Tibial artery (tissue), 4 donors: ENCODE data around the gene STN1.

Source experiments
- DNase-seq, 2 donors: peaks; one replicate each; pipeline ENCODE4 v3.0.0-alpha.2; 2019
- H3K27ac ChIP-seq, 2 donors: fragments of 200-600 bp; sonication (generic) in 1 of 2; 1 replicate in 1 of 2; 2 replicates in 1 of 2; pipeline ENCODE4 v1.5.1; 2018 to 2019; ENCODE audit warnings: mild to moderate bottlenecking in 1 of 2
- H3K27me3 ChIP-seq, 2 donors: fragments of 200-600 bp; sonication (generic) in 1 of 2; one replicate each; pipeline versions ENCODE4 v1.5.1 to v1.6.0; 2016 to 2019
- H3K36me3 ChIP-seq, 3 donors: fragments of 200-600 bp; sonication (generic) in 2 of 3; one replicate each; pipeline ENCODE4 v1.5.1; 2016 to 2019; ENCODE audit warnings: mild to moderate bottlenecking in 2 of 3
- H3K4me1 ChIP-seq, 4 donors: fragments of 200-600 bp; sonication (generic) in 2 of 4; 1 replicate in 3 of 4; 2 replicates in 1 of 4; pipeline ENCODE4 v1.5.1; 2016 to 2019
- H3K4me3 ChIP-seq, 2 donors: fragments of 200-600 bp; sonication (generic) in 1 of 2; 1 replicate in 1 of 2; 2 replicates in 1 of 2; pipeline ENCODE4 v1.5.1; 2018 to 2019; ENCODE audit warnings: mild to moderate bottlenecking in 2 of 2
- H3K9me3 ChIP-seq, 3 donors: fragments of 200-600 bp; sonication (generic) in 1 of 3; one replicate each; pipeline ENCODE4 v1.5.1; 2016 to 2019
- CTCF ChIP-seq, 2 experiments: fragments of 200-600 bp in 1 of 2; fragments of 450-650 bp in 1 of 2; IDR thresholded peaks; one replicate each; pipeline ENCODE4 v1.5.1; 2017 to 2019; ENCODE audit warnings: antibody characterized with exemption in 2 of 2, mild to moderate bottlenecking in 1 of 2, moderate library complexity in 1 of 2
- intact Hi-C: fragments of 100-400 bp; cut with DNase I; formaldehyde crosslinking; loops from one replicate; pipeline ENCODE4 v1.15.0; 2023; ENCODE audit warnings: low total_unique reads

The STN1 gene

DNA sequence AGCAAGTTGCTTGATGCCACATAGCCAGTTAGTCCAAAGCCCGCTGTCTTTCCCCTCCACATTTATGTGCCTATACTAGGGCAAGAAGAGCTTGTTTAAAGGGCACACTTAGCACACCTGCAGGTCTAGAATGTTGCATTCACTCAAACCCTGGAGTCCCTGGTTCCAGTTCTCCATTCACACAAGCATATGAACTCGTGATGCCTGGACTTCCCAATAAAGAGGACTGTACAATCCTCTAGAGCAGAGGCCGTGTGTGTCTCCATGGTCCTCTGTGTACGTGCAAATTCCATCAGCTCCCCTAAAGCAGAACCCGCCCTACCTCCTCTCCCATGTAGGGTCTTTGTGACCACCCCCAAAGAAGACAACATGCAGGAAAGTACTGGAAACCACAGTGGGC, 59.6 kb downstream of the STN1 start:
- no peak overlapping the region for H3K4me3 ChIP-seq
- intact Hi-C loops: loop anchor here (2.0 to 10.0 kb wide), 2 partner anchors 146 to 254 kb away; no protein-coding TSS in a partner anchor
- no peaks in the 10 kb centered on the region for H3K27me3 ChIP-seq
- H3K9me3 ChIP-seq: no peaks in the 10 kb centered on the region
- DNase-seq: no peak
- H3K27ac ChIP-seq: no peak overlapping the region
- no peaks in the 10 kb centered on the region for H3K36me3 ChIP-seq
- H3K4me1 ChIP-seq: peaks cover 0 to 39% (median 25%) of the 10 kb centered on the region in 4 donors
- TF ChIP-seq CTCF (IDR thresholded peaks at IDR 0.05): no peak

- peak in 1 of 2 donors; percentile 58 for DNase-seq
- H3K27me3 ChIP-seq: no peaks in the 10 kb centered on the region
- H3K36me3 ChIP-seq: no peaks in the 10 kb centered on the region
- no peak for TF ChIP-seq CTCF (IDR thresholded peaks at IDR 0.05)
- peak overlapping the region in 1 of 2 donors; percentile 5 for H3K27ac ChIP-seq
- H3K9me3 ChIP-seq: no peaks in the 10 kb centered on the region
- peaks cover 0 to 51% (median 32%) of the 10 kb centered on the region in 4 donors for H3K4me1 ChIP-seq
- intact Hi-C loops: loop anchor here (10.0 kb wide), 1 partner anchor 252 kb away; no protein-coding TSS in a partner anchor
- H3K4me3 ChIP-seq: no peak overlapping the region
Observed at GRCh38 chr10:103856797-103857170, 61.2 kb downstream of the STN1 start.

DNA sequence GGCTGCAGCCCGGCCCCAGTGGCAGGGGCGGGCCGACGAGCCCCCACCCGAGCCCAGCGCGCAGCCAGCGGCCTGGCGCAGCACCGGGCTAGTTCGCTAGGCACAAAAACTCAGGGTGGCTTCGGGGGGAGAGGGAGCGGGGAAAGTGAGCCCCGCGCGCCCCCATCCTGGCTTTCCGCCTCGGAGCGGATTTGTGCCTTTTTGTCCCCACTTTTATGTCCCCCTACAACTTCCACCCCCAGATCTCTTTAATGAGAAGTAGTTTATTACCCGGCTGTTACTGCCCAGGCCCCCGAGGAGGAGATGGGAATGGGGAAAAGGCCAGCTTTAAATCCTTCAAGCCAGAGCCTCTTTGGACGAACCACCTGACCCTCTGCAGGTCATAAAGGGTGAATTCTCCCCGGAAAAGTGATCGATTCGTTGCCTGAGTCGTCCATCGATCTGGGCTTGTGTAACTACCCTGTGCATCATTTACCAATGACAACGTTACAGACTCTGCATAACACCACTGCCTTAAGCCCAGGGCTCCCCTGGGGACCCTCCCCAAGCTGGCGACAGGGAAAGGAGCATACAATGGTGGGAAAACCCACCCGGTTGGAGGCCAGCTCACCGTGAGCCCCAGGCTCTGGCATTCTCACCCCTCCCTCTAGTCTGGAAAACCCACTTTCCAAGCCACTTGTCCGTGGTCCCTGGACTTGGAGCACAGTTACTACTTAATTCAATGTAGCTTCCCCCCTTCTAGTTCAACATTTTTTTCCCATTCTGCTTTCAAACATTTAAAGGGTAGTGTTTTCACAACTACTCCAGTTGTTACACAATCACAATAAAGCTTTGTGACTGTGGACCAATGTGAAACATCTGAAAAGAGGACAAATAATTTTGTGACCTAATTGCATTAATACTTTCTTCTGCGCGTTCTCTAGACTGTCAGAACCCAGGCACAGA, 61.9 kb downstream of the STN1 start:
- Histone ChIP-seq H3K27me3 (no peaks in the 10 kb centered on the region), H3K9me3 (no peaks in the 10 kb centered on the region), H3K27ac (peak overlapping the region; percentile 55 to 62), H3K4me3 (peak overlapping the region; percentile 57 to 61), H3K36me3 (no peaks in the 10 kb centered on the region), H3K4me1 (peaks cover 0 to 51% (median 32%) of the 10 kb centered on the region in 4 donors)
- intact Hi-C loops: loop anchor here (10.0 kb wide), 1 partner anchor 251 kb away; no protein-coding TSS in a partner anchor
- peak in 1 of 2 donors; percentile 41 for DNase-seq
- TF ChIP-seq CTCF (IDR thresholded peaks at IDR 0.05): no peak

DNA sequence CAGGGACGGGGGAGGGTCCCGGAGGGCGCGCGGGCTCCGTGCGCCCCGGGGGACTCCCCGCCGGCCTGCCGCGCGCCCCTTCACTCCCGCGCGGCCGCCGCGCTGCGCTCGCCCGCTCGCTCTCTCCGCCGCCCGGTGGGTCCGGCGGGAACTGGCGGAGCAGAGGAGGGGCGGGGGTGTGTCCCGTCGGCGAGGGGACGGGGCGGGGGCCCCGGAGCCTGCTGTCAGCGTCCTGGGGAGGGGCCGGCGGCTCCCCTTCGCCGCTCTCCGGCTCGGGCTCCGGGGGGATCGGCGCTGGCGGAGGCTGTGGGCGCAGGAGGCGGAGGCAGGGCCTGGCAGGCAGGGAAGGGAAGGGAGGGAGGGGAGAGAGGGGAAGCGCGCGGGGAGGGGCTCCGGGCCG, 62.6 kb downstream of the STN1 start, which contains the start of gene SH3PXD2A:
SH3PXD2A (minus strand) TSS at position 153 of the 400 bp plus-strand sequence. CDS start 310 bp downstream, outside the sequence.
- Histone ChIP-seq H3K9me3 (no peaks in the 10 kb centered on the region), H3K4me1 (peaks cover 0 to 56% (median 36%) of the 10 kb centered on the region in 4 donors), H3K36me3 (no peaks in the 10 kb centered on the region), H3K4me3 (peak within 1 kb of the TSS; percentile 57 to 61), H3K27me3 (no peaks in the 10 kb centered on the region), H3K27ac (peak within 1 kb of the TSS; percentile 55 to 62)
- intact Hi-C loops: loop anchor here (10.0 kb wide), 1 partner anchor 251 kb away; no protein-coding TSS in a partner anchor
- peak in 1 of 2 donors; percentile 68 for DNase-seq
- peak in 1 of 2 experiments; percentile 13 for TF ChIP-seq CTCF (IDR thresholded peaks at IDR 0.05)

- H3K4me1 ChIP-seq: peaks cover 0 to 62% (median 38%) of the 10 kb centered on the region in 4 donors
- intact Hi-C loops: loop anchor here (10.0 kb wide), 1 partner anchor 250 kb away; no protein-coding TSS in a partner anchor
- H3K36me3 ChIP-seq: no peaks in the 10 kb centered on the region
- H3K27me3 ChIP-seq: no peaks in the 10 kb centered on the region
- TF ChIP-seq CTCF (IDR thresholded peaks at IDR 0.05): no peak
- no peaks in the 10 kb centered on the region for H3K9me3 ChIP-seq
- DNase-seq: peak in 1 of 2 donors; percentile 75
- H3K27ac ChIP-seq: peak overlapping the region; percentile 55 to 62
- peak overlapping the region; percentile 57 to 61 for H3K4me3 ChIP-seq
Observed at GRCh38 chr10:103854686-103855391, 63.1 kb downstream of the STN1 start.
